Esophagus mucosa (tissue), 1 donor: ENCODE results near the gene DCUN1D2. TPM values are rescaled to one million over a fixed set of nuclear protein-coding genes. Genes with fewer than 3 reads are reported as not detected.

Experiments
- ATAC-seq: fragments of 200-7000 bp; cut with Tn5 transposase; one replicate; pipeline ENCODE4 v1.9.1; 2020
- total RNA-seq: library from RNA; stranded (reverse); gene quantifications from one replicate; pipeline ENCODE4 v1.2.4, GENCODE V29; 2023
- donor health status: DM: yes; HTN: yes; CAD: no.

The DCUN1D2 gene
- total RNA-seq, 1 donor from 2014 or later: 8.4 TPM

- no peak for ATAC-seq
Measured at GRCh38 chr13:113422807-113423519, 67.5 kb downstream of the DCUN1D2 start.

- ATAC-seq: no peak
Measured at GRCh38 chr13:113421673-113422270, 68.7 kb downstream of the DCUN1D2 start.

GRCh38 chr13:113420833-113421600, 69.5 kb downstream of the DCUN1D2 start:
- no peak for ATAC-seq

- ATAC-seq: no peak
Measured at GRCh38 chr13:113420232-113420631, 70.3 kb downstream of the DCUN1D2 start.

- ATAC-seq: no peak
Measured at GRCh38 chr13:113419531-113420193, 70.8 kb downstream of the DCUN1D2 start.

- ATAC-seq: no peak
Measured at GRCh38 chr13:113418722-113419049, 71.8 kb downstream of the DCUN1D2 start.

- ATAC-seq: no peak
Measured at GRCh38 chr13:113417836-113418721, 72.4 kb downstream of the DCUN1D2 start.

GRCh38 chr13:113417008-113417751, 73.3 kb downstream of the DCUN1D2 start:
- ATAC-seq: no peak

- ATAC-seq: no peak
Measured at GRCh38 chr13:113415825-113416224, 74.7 kb downstream of the DCUN1D2 start.

GRCh38 chr13:113415032-113415431, 75.5 kb downstream of the DCUN1D2 start:
- no peak for ATAC-seq

- ATAC-seq: no peak
Measured at GRCh38 chr13:113414335-113414734, 76.2 kb downstream of the DCUN1D2 start.

- peak; percentile 51 for ATAC-seq
Measured at GRCh38 chr13:113413898-113414282, 76.6 kb downstream of the DCUN1D2 start.

GRCh38 chr13:113413178-113413897, 77.2 kb downstream of the DCUN1D2 start:
- no peak for ATAC-seq

- ATAC-seq: no peak
Measured at GRCh38 chr13:113412440-113412839, 78.1 kb downstream of the DCUN1D2 start.

GRCh38 chr13:113411216-113412023, 79.1 kb downstream of the DCUN1D2 start:
- peak; percentile 37 for ATAC-seq

GRCh38 chr13:113410472-113411201, 79.9 kb downstream of the DCUN1D2 start:
- ATAC-seq: peak; percentile 12

- ATAC-seq: no peak
Measured at GRCh38 chr13:113408562-113408961, 81.9 kb downstream of the DCUN1D2 start.

- no peak for ATAC-seq
Measured at GRCh38 chr13:113407531-113408393, 82.7 kb downstream of the DCUN1D2 start.
